HepG2 (cell line): ENCODE measurements around the gene CHST4. TPM values are rescaled to one million over a fixed set of nuclear protein-coding genes. Genes with fewer than 3 reads are reported as not detected.

Experiments used
- BCLAF1 ChIP-seq: fragments of 450-650 bp; IDR thresholded peaks from 2 replicates; pipeline ENCODE4 v1.6.1; 2017; ENCODE audit warnings: mild to moderate bottlenecking
- CHD2 ChIP-seq: IDR thresholded peaks from 2 replicates; pipeline ENCODE4 v1.6.1; 2011; ENCODE audit warnings: low read depth, low read length, improper control_type of control experiment
- DZIP1 ChIP-seq: sonication (generic); formaldehyde crosslinking; IDR thresholded peaks from 2 replicates; pipeline ENCODE4 v1.5.0; 2020; ENCODE audit warnings: mild to moderate bottlenecking, missing genetic modification reagents
- FOSL1 ChIP-seq: sonication (generic); formaldehyde crosslinking; IDR thresholded peaks from 2 replicates; pipeline ENCODE4 v1.9.0; 2021; ENCODE audit warnings: missing genetic modification reagents, borderline replicate concordance
- FOXK1 ChIP-seq: sonication (generic); formaldehyde crosslinking; IDR thresholded peaks from 2 replicates; pipeline ENCODE4 v1.4.0; 2020; ENCODE audit warnings: low read depth, missing genetic modification reagents, borderline replicate concordance
- HMG20A ChIP-seq: IDR thresholded peaks from 2 replicates; pipeline ENCODE4 v1.6.1; 2016; ENCODE audit warnings: borderline replicate concordance
- HNRNPK ChIP-seq: fragments of 200-400 bp; formaldehyde crosslinking; IDR thresholded peaks from 2 replicates; pipeline ENCODE4 v1.6.1; 2018; ENCODE audit warnings: low read length, low read depth, moderate library complexity, mild to moderate bottlenecking; ENCODE audit not compliant: poor library complexity, severe bottlenecking
- KDM5B ChIP-seq: sonication (generic); formaldehyde crosslinking; IDR thresholded peaks from 2 replicates; pipeline ENCODE4 v1.4.0; 2020; ENCODE audit warnings: missing genetic modification reagents, mild to moderate bottlenecking, borderline replicate concordance
- MAFK ChIP-seq, 2 experiments: IDR thresholded peaks in 1 of 2; conservative IDR thresholded peaks in 1 of 2; 2 replicates each; pipeline ENCODE4 v1.6.1; 2011; ENCODE audit warnings: improper control_type of control experiment in 2 of 2, low read length in 2 of 2
- MXD3 ChIP-seq: IDR thresholded peaks from 2 replicates; pipeline ENCODE4 v1.6.1; 2016; ENCODE audit warnings: mild to moderate bottlenecking, missing biosample characterization, missing genetic modification reagents
- NR2F1 ChIP-seq, 2 experiments: fragments of 450-650 bp in 1 of 2; formaldehyde crosslinking in 1 of 2; IDR thresholded peaks; 2 replicates each; pipeline versions ENCODE4 v1.5.0 to v1.6.1; 2016 to 2020; ENCODE audit warnings: mild to moderate bottlenecking in 1 of 2, missing compliant biosample characterization in 1 of 2, missing genetic modification reagents in 1 of 2, moderate library complexity in 1 of 2
- PHF5A ChIP-seq: IDR thresholded peaks from one replicate; pipeline ENCODE4 v1.6.1; 2018; ENCODE audit warnings: low read depth, missing genetic modification reagents; ENCODE audit not compliant: unreplicated experiment
- SATB2 ChIP-seq: sonication (generic); formaldehyde crosslinking; IDR thresholded peaks from 2 replicates; pipeline ENCODE4 v1.5.0; 2020; ENCODE audit warnings: missing genetic modification reagents
- TEAD2 ChIP-seq: sonication (generic); formaldehyde crosslinking; IDR thresholded peaks from 2 replicates; pipeline ENCODE4 v1.9.0; 2021; ENCODE audit warnings: missing genetic modification reagents
- ZBTB25 ChIP-seq: IDR thresholded peaks from 2 replicates; pipeline ENCODE4 v1.6.1; 2018; ENCODE audit warnings: missing genetic modification reagents
- ZFAT ChIP-seq: sonication (generic); formaldehyde crosslinking; conservative IDR thresholded peaks from 2 replicates; pipeline ENCODE4 v1.8.1; 2023; ENCODE audit warnings: missing genetic modification reagents, inconsistent platforms
- ZNF564 ChIP-seq: sonication (generic); formaldehyde crosslinking; IDR thresholded peaks from 2 replicates; pipeline ENCODE4 v1.8.1; 2023; ENCODE audit warnings: mild to moderate bottlenecking, missing genetic modification reagents
- ZNF598 ChIP-seq: sonication (generic); formaldehyde crosslinking; IDR thresholded peaks from 2 replicates; pipeline ENCODE4 v1.5.1; 2020; ENCODE audit warnings: mild to moderate bottlenecking, missing genetic modification reagents, borderline replicate concordance
- ZNF691 ChIP-seq: sonication (generic); formaldehyde crosslinking; IDR thresholded peaks from 2 replicates; pipeline ENCODE4 v1.4.0; 2020; ENCODE audit warnings: missing genetic modification reagents, low read depth, mild to moderate bottlenecking, borderline replicate concordance
- ZNF704 ChIP-seq: sonication (generic); formaldehyde crosslinking; IDR thresholded peaks from 2 replicates; pipeline ENCODE4 v1.8.1; 2023; ENCODE audit warnings: mild to moderate bottlenecking, inconsistent platforms, moderate library complexity, missing genetic modification reagents, borderline replicate concordance
- polyA plus RNA-seq, 8 experiments: library from polyadenylated mRNA; depleted of rRNA in 3 of 8; stranded (reverse) in 7 of 8; unstranded in 1 of 8; fragments of >200 nt; fragmentation: Illumina TruSeq in 4 of 8; extraction: Trizol in 4 of 8; gene quantifications; 2 replicates each; pipeline versions ENCODE4 v1.2.1 to v1.2.3, GENCODE V29; 2011 to 2016; ENCODE audit warnings: low read depth in 4 of 8, missing spikeins in 1 of 8, mixed read lengths in 1 of 8; ENCODE audit not compliant: insufficient read depth in 1 of 8
- total RNA-seq, 5 experiments: library from RNA; depleted of rRNA; stranded (reverse); fragments of >200 nt; fragmentation: Illumina TruSeq; extraction: Trizol; gene quantifications; 2 replicates each; pipeline ENCODE4 v1.2.3, GENCODE V29; 2016; ENCODE audit warnings: low read depth in 1 of 5

CHST4 gene
- total and polyA plus RNA-seq, 2 of the 13 experiments (the other 11 are each of a cell fraction or from before 2014, with no cell fraction given), result not detected

- TF ChIP-seq HNRNPK (no peak), ZBTB25 (CRISPR knock-in tag) (no peak), ZNF564 (CRISPR knock-in tag) (no peak), CHD2 (no peak), PHF5A (CRISPR knock-in tag) (no peak), BCLAF1 (no peak), ZNF598 (CRISPR knock-in tag) (no peak), HMG20A (no peak), MXD3 (CRISPR knock-in tag) (no peak), SATB2 (CRISPR knock-in tag) (no peak), TEAD2 (CRISPR knock-in tag) (no peak), DZIP1 (CRISPR knock-in tag) (no peak), ZFAT (CRISPR knock-in tag) (peak; percentile 64; the same call in 1 of the 2 replicates), ZNF704 (CRISPR knock-in tag) (no peak), KDM5B (no peak), NR2F1 (CRISPR knock-in tag; IDR thresholded peaks at IDR 0.05) (peak in 1 of 2 experiments; percentile 35; a peak in 1 of 4 replicates), FOSL1 (CRISPR knock-in tag) (no peak), MAFK (conservative IDR thresholded peaks at IDR 0.05 in 1 of 2, IDR thresholded peaks at IDR 0.05 in 1 of 2; ENCODE audit: low read length in 2 of 2) (peak; percentile 14 to 52; a peak in 2 of 4 replicates), FOXK1 (CRISPR knock-in tag) (no peak), ZNF691 (no peak)
These were observed 31.8 kb downstream of the CHST4 start (continued) for GRCh38 chr16:71557954-71558582.
